ENCODE results near the gene CHDH.

The CHDH gene

DNA sequence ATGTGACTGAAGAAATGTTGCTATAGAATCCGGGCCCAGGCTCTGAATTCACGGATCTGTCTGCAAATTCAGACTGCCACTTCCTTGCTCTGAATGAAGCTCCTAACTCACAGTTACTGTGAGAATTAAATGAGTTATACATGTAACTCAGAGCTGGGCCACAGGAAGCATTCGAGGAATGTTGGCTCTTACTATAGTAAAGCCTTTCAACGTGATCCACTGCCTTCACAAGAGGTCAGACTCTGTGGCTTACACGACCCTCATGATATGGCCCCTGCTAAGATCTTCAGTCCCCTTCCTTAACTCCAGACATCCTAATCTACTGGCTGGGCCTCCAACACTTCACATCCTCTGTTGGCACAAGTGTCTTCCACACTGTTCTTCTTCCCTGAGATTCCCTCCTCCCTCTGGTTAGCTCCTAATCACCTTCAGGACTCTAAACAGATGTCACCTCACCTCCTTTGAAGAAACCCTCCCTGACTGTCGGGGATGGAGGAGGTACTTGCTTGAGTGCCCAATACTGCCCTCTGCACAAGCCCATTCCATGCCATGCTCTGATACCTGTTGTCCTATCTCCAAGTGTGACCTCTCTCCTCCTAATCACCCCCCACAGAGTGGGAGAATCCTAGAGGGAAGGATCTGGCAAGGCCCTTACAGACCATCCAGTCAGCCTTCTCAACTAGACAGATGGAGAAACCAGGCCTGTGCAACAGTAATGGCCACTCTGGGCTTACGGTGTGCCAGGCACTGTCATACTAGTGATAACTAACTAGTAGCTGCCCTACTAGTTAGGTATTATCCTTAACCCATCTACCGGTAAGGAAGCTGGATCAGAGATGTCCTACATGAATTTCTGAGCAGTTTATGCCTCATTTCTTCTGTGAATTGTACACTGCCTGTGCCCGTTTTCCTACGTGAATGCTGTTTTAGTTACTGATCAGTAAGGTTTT is 34.5 kb upstream of the CHDH start:
- DNase-seq (ENCODE audit: low read depth, low spot score), result no peak
- ChIA-PET POLR2A (interaction anchor here (1.7 kb wide), 1 partner anchor 11 kb away, joined by 5 read pairs; no protein-coding TSS in a partner anchor), CTCF (interaction anchor here (0.6 to 2.4 kb wide), 6 partner anchors 9 to 581 kb away, joined by 3 to 9 read pairs (median 4); no protein-coding TSS in a partner anchor)
- H3K4me3 ChIP-seq (ENCODE audit: low read depth, low read length), result peak overlapping the region; percentile 90
- TF ChIP-seq, protein P1, sequence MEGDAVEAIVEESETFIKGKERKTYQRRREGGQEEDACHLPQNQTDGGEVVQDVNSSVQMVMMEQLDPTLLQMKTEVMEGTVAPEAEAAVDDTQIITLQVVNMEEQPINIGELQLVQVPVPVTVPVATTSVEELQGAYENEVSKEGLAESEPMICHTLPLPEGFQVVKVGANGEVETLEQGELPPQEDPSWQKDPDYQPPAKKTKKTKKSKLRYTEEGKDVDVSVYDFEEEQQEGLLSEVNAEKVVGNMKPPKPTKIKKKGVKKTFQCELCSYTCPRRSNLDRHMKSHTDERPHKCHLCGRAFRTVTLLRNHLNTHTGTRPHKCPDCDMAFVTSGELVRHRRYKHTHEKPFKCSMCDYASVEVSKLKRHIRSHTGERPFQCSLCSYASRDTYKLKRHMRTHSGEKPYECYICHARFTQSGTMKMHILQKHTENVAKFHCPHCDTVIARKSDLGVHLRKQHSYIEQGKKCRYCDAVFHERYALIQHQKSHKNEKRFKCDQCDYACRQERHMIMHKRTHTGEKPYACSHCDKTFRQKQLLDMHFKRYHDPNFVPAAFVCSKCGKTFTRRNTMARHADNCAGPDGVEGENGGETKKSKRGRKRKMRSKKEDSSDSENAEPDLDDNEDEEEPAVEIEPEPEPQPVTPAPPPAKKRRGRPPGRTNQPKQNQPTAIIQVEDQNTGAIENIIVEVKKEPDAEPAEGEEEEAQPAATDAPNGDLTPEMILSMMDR (IDR thresholded peaks at IDR 0.05; ENCODE audit: insufficient read depth, low read length, missing control alignments), result no peak

DNA sequence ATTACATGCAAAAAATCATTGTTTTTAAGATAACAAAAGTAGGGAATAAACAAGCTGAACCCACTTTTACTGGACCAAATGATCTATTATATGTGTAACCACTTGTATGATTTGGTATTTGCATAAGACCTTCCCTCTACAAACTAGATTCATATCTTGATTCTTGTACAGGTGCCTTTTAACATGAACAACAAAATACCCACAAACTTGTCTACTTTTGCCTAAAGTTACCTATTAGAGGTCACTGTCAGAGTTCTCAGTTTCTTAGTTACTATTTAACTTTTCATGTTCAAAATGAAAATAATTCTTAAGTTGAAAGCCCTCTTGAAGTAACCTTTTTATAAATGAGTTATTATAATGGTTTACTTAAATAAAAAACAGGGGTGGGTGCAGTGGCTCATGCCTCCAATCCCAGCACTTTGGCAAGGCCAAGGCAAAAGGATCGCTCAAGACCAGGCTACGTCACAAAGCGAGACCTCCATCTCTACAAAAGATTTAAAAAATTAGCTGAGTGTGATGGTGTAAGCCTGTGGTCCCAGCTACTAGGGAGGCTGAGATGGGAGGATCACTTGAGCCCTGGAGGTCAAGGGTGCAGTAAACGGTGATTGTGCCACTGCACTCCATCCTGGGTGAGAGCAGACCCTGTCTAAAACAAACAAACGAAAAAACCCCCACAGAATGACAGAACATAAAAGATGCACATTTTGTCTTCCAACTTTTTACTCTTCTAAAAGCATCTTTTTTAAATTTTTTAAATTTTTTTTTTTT is 19.7 kb upstream of the CHDH start:
- H3K4me3 ChIP-seq (ENCODE audit: low read depth, low read length), result no peak overlapping the region
- POLR2A ChIA-PET, result no interaction called here
- TF ChIP-seq, protein P1 (IDR thresholded peaks at IDR 0.05; ENCODE audit: insufficient read depth, low read length, missing control alignments), result no peak
- no peak for DNase-seq (ENCODE audit: low read depth, low spot score)
- CTCF ChIA-PET, result interaction anchor here (2.7 kb wide), 1 partner anchor 16 kb away, joined by 7 read pairs; the partner anchor contains the start of gene ACTR8

DNA sequence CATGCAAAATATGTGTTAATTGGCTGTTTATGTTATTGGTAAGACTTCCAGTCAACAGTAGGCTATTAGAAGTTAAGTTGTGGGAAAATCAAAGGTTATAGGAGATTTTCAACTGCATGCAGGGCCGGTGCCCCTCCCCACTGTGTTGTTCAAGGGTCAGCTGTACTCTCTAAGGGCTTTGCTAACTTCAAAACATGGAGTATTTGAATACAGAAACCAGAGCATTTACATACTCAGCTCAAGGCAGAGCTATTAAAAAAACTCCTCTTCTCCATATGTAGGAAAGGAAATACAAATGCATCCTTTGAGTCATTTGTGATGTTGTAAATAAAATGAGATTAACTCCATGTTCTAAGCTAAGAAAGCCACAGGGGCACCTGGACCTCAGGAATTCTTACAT is 16.9 kb upstream of the CHDH start:
- POLR2A ChIA-PET, result no interaction called here
- no peak overlapping the region for H3K4me3 ChIP-seq (ENCODE audit: low read depth, low read length)
- CTCF ChIA-PET, result interaction anchor here (0.7 kb wide), 1 partner anchor 142 kb away, joined by 3 read pairs; no protein-coding TSS in a partner anchor
- TF ChIP-seq, protein P1 (IDR thresholded peaks at IDR 0.05; ENCODE audit: insufficient read depth, low read length, missing control alignments), result no peak
- no peak for DNase-seq (ENCODE audit: low read depth, low spot score)

DNA sequence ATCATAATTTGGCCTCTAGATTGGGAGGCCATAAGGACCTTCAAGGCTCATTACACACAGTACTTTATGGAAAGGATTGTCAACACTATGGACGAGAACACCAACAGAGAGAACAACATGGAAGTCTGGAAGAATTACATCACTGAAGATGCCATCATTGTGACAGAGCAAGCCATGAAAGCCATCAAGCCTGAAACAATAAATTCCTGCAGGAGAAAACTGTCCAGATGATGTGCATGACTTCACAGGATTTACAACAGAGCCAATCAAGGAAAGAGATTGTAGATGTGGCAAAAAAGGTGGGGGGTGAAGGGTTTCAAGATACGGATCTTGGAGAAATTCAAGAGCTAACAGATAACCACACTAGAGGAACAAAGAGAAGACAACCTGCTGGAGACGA is 16.0 kb upstream of the CHDH start:
- CTCF ChIA-PET, result no interaction called here

DNA sequence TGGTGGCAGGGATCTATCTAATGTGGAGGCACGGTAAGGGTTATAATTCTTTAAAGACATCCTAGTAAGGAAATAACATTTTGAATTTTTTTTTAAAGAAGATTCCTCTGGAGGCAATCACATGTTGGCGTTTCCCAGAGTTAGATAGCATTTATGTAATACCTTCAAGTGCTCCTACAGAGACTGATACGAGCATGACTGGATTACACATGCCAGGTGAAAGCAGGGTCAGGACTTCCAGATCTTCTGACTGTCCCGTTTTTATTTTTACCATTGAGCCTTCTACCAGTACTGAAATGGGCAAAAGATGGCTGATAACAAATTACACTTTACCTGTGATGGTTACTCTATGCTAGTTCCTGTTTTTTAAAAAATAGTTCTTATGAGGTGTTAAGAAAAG is 14.0 kb upstream of the CHDH start:
- TF ChIP-seq, protein P1 (IDR thresholded peaks at IDR 0.05; ENCODE audit: insufficient read depth, low read length, missing control alignments), result no peak
- ChIA-PET POLR2A (no interaction called here), CTCF (interaction anchor here (0.7 to 1.5 kb wide), 3 partner anchors 9 to 31 kb away, joined by 3 to 4 read pairs (median 3); partner anchors contain the start of gene SELENOK)
- H3K4me3 ChIP-seq (ENCODE audit: low read depth, low read length), result no peak overlapping the region
- no peak for DNase-seq (ENCODE audit: low read depth, low spot score)

More for the DNA sequence above, 16.0 kb upstream of the CHDH start:
- no peak overlapping the region for H3K4me3 ChIP-seq (ENCODE audit: low read depth, low read length)
- POLR2A ChIA-PET, result no interaction called here
- TF ChIP-seq, protein P1 (IDR thresholded peaks at IDR 0.05; ENCODE audit: insufficient read depth, low read length, missing control alignments), result no peak
- no peak for DNase-seq (ENCODE audit: low read depth, low spot score)

All from AG04449 (cell line).